Stimulated activated naive B cell treated with anti-CD40 and anti-IgM and Interleukin-4, amounts not matched to agents 10 μg/mL and 1 μg/mL and 100 μg/mL, for 72 hours (primary cell): ENCODE measurements around the gene GAB2.
"Not testable (repeated sequence)": the region's sequence is repeated elsewhere in the genome, so short reads cannot be mapped to it uniquely, and the experiment has no call there.

Experiments
- ATAC-seq, 2 donors: fragments of 150-1000 bp; cut with Tn5 transposase; replicated peaks; 2 replicates each; pipeline ENCODE4 v1.10.0; 2021; ENCODE audit warnings: moderate library complexity in 1 of 2
- DNase-seq: peaks from one replicate; pipeline ENCODE4 v3.0.0; 2021
- H3K27ac Mint-ChIP-seq: one replicate; pipeline ENCODE4 v1.8.0; 2022; ENCODE audit warnings: mild to moderate bottlenecking, mixed read lengths
- H3K27me3 Mint-ChIP-seq, 2 donors: one replicate each; pipeline ENCODE4 v1.8.0; 2022; ENCODE audit warnings: mixed read lengths in 2 of 2
- H3K36me3 Mint-ChIP-seq, 2 donors: one replicate each; pipeline ENCODE4 v1.8.0; 2022; ENCODE audit warnings: mixed read lengths in 2 of 2, mild to moderate bottlenecking in 1 of 2
- H3K4me1 Mint-ChIP-seq, 2 donors: one replicate each; pipeline ENCODE4 v1.8.0; 2022; ENCODE audit warnings: mixed read lengths in 2 of 2, mild to moderate bottlenecking in 1 of 2
- H3K4me3 Mint-ChIP-seq, 2 donors: one replicate each; pipeline ENCODE4 v1.8.0; 2022; ENCODE audit warnings: mild to moderate bottlenecking in 2 of 2, mixed read lengths in 2 of 2, moderate library complexity in 1 of 2
- H3K9me3 Mint-ChIP-seq, 2 donors: one replicate each; pipeline ENCODE4 v1.8.0; 2022; ENCODE audit warnings: mixed read lengths in 2 of 2, mild to moderate bottlenecking in 1 of 2

The GAB2 gene

DNA sequence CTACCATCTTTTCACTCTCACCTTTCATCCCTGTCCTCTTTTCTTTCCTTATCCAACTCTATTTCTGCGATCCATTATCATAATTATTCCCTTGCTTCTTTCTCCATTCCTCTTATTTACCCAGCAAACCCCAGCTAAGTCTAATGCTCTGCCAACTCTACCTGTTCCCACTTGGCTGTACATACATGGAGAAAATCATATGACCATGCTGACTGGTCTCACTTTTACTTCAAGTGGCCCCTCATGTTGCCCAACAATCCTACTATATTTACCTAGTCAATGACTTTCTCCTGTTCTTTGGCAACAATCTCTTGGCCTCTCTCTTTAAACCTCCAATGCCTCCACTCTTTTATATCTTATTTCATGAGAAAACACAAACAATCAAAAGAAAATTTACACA is 134.8 kb downstream of the GAB2 start:
- no peak for ATAC-seq
- no peak overlapping the region for H3K27ac Mint-ChIP-seq

GRCh38 chr11:78281511-78281910 is 136.1 kb downstream of the GAB2 start:
- DNase-seq (no peak), ATAC-seq (no peak)
- Mint-ChIP-seq H3K27me3 (no peaks in the 10 kb centered on the region), H3K27ac (no peak overlapping the region), H3K36me3 (peaks cover 4 to 12% of the 10 kb centered on the region in 2 donors), H3K4me1 (no peaks in the 10 kb centered on the region), H3K4me3 (no peak overlapping the region), H3K9me3 (no peaks in the 10 kb centered on the region)

More for the DNA sequence above, 134.8 kb downstream of the GAB2 start:
- no peaks in the 10 kb centered on the region for H3K4me1 Mint-ChIP-seq
- no peaks in the 10 kb centered on the region for H3K27me3 Mint-ChIP-seq
- DNase-seq = no peak
- no peaks in the 10 kb centered on the region for H3K9me3 Mint-ChIP-seq
- H3K36me3 Mint-ChIP-seq = peaks cover 4 to 12% of the 10 kb centered on the region in 2 donors
- H3K4me3 Mint-ChIP-seq = no peak overlapping the region

DNA sequence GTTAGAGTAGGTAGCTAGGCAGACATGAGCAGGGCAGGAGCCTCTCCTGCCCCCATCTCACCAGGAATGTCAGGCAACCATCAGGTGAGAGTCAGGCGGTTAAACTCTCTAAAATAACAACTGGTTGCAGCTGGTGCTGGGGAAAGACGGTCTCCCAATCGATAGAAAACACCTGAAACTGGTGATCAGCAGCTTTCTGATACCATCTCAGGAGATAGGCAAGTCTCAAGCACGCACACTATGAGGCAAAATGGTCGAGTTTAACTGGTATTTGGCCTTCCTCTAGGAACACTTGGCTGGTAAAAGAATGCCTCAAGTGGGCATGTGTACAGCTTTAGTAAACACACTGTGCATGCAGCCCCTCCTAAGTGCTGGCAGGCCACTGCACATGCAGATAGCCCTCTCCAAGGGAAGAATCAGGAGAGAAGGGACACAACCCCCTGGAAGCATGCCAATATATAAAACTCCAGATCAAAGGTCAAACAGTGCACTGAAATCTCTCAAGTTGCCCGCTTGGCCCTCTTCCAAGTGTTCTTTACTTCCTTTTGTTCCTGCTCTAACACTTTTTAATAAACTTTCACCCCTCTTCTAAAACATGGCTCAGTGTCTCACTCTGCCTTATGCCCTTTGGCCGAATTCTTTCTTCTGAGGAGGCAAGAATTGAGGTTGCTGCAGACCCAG is 140.2 kb downstream of the GAB2 start:
- H3K9me3 Mint-ChIP-seq = peaks cover 9 to 11% of the 10 kb centered on the region in 2 donors
- no peaks in the 10 kb centered on the region for H3K4me1 Mint-ChIP-seq
- no peak overlapping the region for H3K4me3 Mint-ChIP-seq
- H3K36me3 Mint-ChIP-seq = peaks cover 25 to 34% of the 10 kb centered on the region in 2 donors
- DNase-seq (no peak), ATAC-seq (no peak)
- H3K27me3 Mint-ChIP-seq = no peaks in the 10 kb centered on the region
- no peak overlapping the region for H3K27ac Mint-ChIP-seq

DNA sequence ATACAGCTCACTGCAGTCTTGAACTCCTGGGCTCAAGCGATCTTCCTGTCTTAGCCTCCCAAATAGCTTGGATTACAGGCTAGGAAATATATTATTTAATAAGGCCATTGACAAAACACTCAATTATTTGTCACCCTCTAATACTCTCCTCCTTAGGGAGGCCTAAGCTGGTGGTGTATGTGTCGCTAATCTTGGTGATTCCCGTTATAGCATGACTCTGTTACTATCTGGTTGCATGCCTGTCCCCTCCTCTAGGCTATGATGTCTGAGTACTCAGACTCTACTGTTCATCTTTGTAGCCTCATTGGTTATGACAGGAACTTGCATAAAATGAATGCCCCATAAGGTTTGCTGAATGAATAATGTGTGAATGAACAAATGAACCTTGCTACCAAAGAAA is 141.3 kb downstream of the GAB2 start:
- peaks cover 36 to 42% of the 10 kb centered on the region in 2 donors for H3K36me3 Mint-ChIP-seq
- no peaks in the 10 kb centered on the region for H3K4me1 Mint-ChIP-seq
- no peak overlapping the region for H3K27ac Mint-ChIP-seq
- DNase-seq (no peak), ATAC-seq (no peak)
- no peaks in the 10 kb centered on the region for H3K27me3 Mint-ChIP-seq
- peaks cover 15 to 16% of the 10 kb centered on the region in 2 donors for H3K9me3 Mint-ChIP-seq
- no peak overlapping the region for H3K4me3 Mint-ChIP-seq

DNA sequence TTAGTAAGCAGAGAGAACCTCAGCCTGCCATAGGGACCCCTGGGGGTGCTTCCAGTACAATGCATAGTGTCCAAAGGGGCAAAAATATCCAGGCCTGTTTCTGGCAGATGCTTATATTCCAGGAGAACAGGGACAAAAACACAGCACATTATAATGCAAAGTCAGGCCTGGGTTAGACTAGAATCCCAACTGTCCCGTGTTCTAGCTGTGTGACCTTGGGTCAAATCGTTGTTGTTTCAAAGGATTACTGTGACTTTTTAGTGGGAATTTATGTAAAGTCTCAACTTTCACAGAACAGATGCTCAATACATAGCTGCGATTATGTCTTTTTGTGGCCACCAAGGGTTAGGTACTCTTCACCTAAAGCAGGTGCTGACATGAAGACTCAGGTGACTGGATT is 142.9 kb downstream of the GAB2 start:
- H3K4me1 Mint-ChIP-seq = no peaks in the 10 kb centered on the region
- no peaks in the 10 kb centered on the region for H3K27me3 Mint-ChIP-seq
- no peak overlapping the region for H3K4me3 Mint-ChIP-seq
- peaks cover 15 to 16% of the 10 kb centered on the region in 2 donors for H3K9me3 Mint-ChIP-seq
- DNase-seq = no peak
- peaks cover 32 to 33% of the 10 kb centered on the region in 2 donors for H3K36me3 Mint-ChIP-seq
- H3K27ac Mint-ChIP-seq = no peak overlapping the region
- ATAC-seq = no peak

DNA sequence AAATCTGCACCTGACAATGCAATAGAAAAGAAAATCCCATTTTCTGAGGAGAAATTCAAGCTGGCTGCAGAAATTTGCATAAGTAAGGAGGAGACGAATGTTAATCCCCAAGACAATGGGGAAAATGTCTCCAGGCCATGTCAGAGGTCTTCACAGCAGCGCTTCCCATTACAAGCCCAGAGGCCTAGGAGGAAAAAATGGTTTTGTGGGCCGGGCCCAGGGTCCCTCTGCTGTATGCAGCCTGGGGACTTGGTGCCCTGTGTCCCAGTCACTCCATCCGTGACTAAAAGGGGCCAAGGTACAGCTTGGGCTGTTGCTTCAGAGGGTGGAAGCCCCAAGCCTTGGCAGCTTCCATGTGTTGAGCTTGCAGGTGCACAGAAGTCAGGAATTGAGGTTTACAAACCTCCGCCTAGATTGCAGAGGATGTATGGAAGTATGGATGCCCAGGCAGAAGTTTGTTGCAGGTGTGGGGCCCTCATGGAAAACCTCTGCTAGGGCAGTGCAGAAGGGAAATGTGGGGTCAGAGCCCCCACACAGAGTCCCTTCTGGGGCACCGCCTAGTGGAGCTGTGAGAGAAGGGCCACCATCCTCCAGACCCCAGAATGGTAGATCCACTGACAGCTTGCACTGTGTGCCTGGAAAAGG is 144.9 kb downstream of the GAB2 start:
- H3K4me1 Mint-ChIP-seq, H3K27ac Mint-ChIP-seq, ATAC-seq, H3K4me3 Mint-ChIP-seq, H3K27me3 Mint-ChIP-seq, DNase-seq: not testable (repeated sequence)
- H3K9me3 Mint-ChIP-seq = peaks cover 15 to 16% of the 10 kb centered on the region in 2 donors
- H3K36me3 Mint-ChIP-seq = peaks cover 30 to 32% of the 10 kb centered on the region in 2 donors

GRCh38 chr11:78271801-78272200 is 145.8 kb downstream of the GAB2 start:
- not testable (repeated sequence) for H3K4me3 Mint-ChIP-seq, H3K27ac Mint-ChIP-seq, H3K27me3 Mint-ChIP-seq, H3K4me1 Mint-ChIP-seq, DNase-seq, ATAC-seq
- peaks cover 30 to 32% of the 10 kb centered on the region in 2 donors for H3K36me3 Mint-ChIP-seq
- H3K9me3 Mint-ChIP-seq = peaks cover 15 to 16% of the 10 kb centered on the region in 2 donors

GRCh38 chr11:78270971-78271370 is 146.6 kb downstream of the GAB2 start:
- no peak overlapping the region for H3K27ac Mint-ChIP-seq
- H3K4me1 Mint-ChIP-seq = peaks cover 0 to 2% of the 10 kb centered on the region in 2 donors
- DNase-seq (no peak), ATAC-seq (no peak)
- no peaks in the 10 kb centered on the region for H3K27me3 Mint-ChIP-seq
- peaks cover 32 to 33% of the 10 kb centered on the region in 2 donors for H3K36me3 Mint-ChIP-seq
- H3K9me3 Mint-ChIP-seq = peaks cover 15 to 16% of the 10 kb centered on the region in 2 donors
- H3K4me3 Mint-ChIP-seq = no peak overlapping the region

GRCh38 chr11:78269806-78270205 is 147.8 kb downstream of the GAB2 start:
- H3K4me1 Mint-ChIP-seq = peaks cover 0 to 2% of the 10 kb centered on the region in 2 donors
- H3K9me3 Mint-ChIP-seq = peaks cover 15 to 16% of the 10 kb centered on the region in 2 donors
- H3K4me3 Mint-ChIP-seq = no peak overlapping the region
- no peaks in the 10 kb centered on the region for H3K27me3 Mint-ChIP-seq
- no peak for ATAC-seq
- peaks cover 30% of the 10 kb centered on the region in 2 donors for H3K36me3 Mint-ChIP-seq
- DNase-seq = no peak
- H3K27ac Mint-ChIP-seq = no peak overlapping the region

- H3K27me3 Mint-ChIP-seq = no peaks in the 10 kb centered on the region
- peaks cover 0 to 2% of the 10 kb centered on the region in 2 donors for H3K4me1 Mint-ChIP-seq
- peaks cover 10 to 13% of the 10 kb centered on the region in 2 donors for H3K9me3 Mint-ChIP-seq
- no peak overlapping the region for H3K27ac Mint-ChIP-seq
- ATAC-seq = no peak
- H3K4me3 Mint-ChIP-seq = no peak overlapping the region
- no peak for DNase-seq
- H3K36me3 Mint-ChIP-seq = peaks cover 24% of the 10 kb centered on the region in 2 donors
Measured at GRCh38 chr11:78268591-78269410, 148.8 kb downstream of the GAB2 start.

DNA sequence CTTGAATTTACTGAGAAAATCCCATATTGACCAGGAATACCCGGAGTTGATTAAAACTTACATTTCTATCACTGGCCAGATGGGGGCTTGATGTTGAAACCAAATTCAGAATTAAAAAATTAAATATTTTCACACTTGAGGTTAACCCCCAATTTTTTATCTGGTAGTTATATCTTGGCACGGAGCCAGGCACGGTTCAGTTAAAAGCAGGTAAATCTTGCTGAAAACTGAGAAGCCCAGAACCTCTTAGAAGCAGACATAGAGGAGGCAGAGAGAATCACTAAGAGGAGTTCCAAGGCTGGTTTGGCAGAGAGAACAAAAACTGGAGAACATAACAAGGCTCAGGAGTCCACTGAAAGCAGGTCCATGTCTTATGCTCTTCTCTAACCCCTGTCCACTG is 151.2 kb downstream of the GAB2 start:
- ATAC-seq (no peak), DNase-seq (no peak)
- H3K36me3 Mint-ChIP-seq = peaks cover 2 to 3% of the 10 kb centered on the region in 2 donors
- H3K9me3 Mint-ChIP-seq = no peaks in the 10 kb centered on the region
- peaks cover 0 to 2% of the 10 kb centered on the region in 2 donors for H3K4me1 Mint-ChIP-seq
- H3K27me3 Mint-ChIP-seq = no peaks in the 10 kb centered on the region
- H3K27ac Mint-ChIP-seq = no peak overlapping the region
- H3K4me3 Mint-ChIP-seq = no peak overlapping the region

GRCh38 chr11:78265326-78265725 is 152.3 kb downstream of the GAB2 start:
- Mint-ChIP-seq H3K4me3 (no peak overlapping the region), H3K36me3 (peaks cover 0 to 3% of the 10 kb centered on the region in 2 donors), H3K4me1 (peaks cover 0 to 2% of the 10 kb centered on the region in 2 donors), H3K27me3 (no peaks in the 10 kb centered on the region), H3K27ac (no peak overlapping the region), H3K9me3 (no peaks in the 10 kb centered on the region)
- ATAC-seq (no peak), DNase-seq (no peak)

DNA sequence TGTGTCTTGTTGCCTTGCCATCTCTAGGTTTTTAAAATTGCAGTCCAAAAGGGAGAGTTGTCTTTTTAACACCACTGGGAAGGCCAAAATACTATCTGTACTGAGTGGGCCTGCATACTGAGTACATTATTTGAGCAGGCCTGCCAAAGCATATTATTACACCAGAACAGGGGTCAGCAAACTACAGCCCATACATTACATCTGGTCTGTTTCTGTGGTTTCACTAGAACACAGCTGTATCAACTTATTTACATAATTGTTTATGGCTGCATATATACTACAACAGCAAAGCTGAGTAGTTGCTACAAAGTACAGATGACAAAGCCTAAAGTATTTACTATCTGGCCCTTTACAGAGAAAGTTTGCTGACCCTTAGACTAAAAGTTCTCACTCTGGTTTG is 154.9 kb downstream of the GAB2 start:
- ATAC-seq (no peak), DNase-seq (no peak)
- peaks cover 0 to 2% of the 10 kb centered on the region in 2 donors for H3K4me1 Mint-ChIP-seq
- H3K27me3 Mint-ChIP-seq = no peaks in the 10 kb centered on the region
- H3K4me3 Mint-ChIP-seq = no peak overlapping the region
- H3K27ac Mint-ChIP-seq = no peak overlapping the region
- no peaks in the 10 kb centered on the region for H3K9me3 Mint-ChIP-seq
- H3K36me3 Mint-ChIP-seq = peaks cover 0 to 3% of the 10 kb centered on the region in 2 donors

GRCh38 chr11:78262238-78262637 is 155.4 kb downstream of the GAB2 start:
- ATAC-seq (no peak), DNase-seq (no peak)
- Mint-ChIP-seq H3K9me3 (no peaks in the 10 kb centered on the region), H3K4me1 (peaks cover 1 to 2% of the 10 kb centered on the region in 2 donors), H3K27me3 (no peaks in the 10 kb centered on the region), H3K4me3 (no peak overlapping the region), H3K27ac (no peak overlapping the region), H3K36me3 (peaks cover 0 to 3% of the 10 kb centered on the region in 2 donors)
